ENCODE measurements around the gene HERC2. TPM values are rescaled to one million over a fixed set of nuclear protein-coding genes. Genes with fewer than 3 reads are reported as not detected.

HERC2 gene
- total and polyA plus RNA-seq, 2 of the 13 experiments (the other 11 are each of a cell fraction or from before 2014, with no cell fraction given) = 17.6 to 24.8 TPM

- TF ChIP-seq NONO (IDR thresholded peaks at IDR 0.05) (no peak), NONO (CRISPR knock-in tag; conservative IDR thresholded peaks at IDR 0.05) (no peak), FIP1L1 (IDR thresholded peaks at IDR 0.05; ENCODE audit: borderline replicate concordance, insufficient read depth, low read depth, low read length) (no peak), ZNF414 (CRISPR knock-in tag; IDR thresholded peaks at IDR 0.05) (no peak), ZNF446 (CRISPR knock-in tag; IDR thresholded peaks at IDR 0.05) (no peak)
Measured at GRCh38 chr15:28116521-28117431, 205.2 kb downstream of the HERC2 start (continued).

- H3K9ac ChIP-seq (ENCODE audit: insufficient read depth, low read depth, low read length) = no peak overlapping the region
- H3K36me3 ChIP-seq (replicated peaks in 1 of 2; ENCODE audit: control insufficient read depth in 1 of 2, insufficient read depth in 2 of 2, low read length in 2 of 2) = peaks cover 19 to 72% of the 10 kb centered on the region in 2 experiments; a peak in 4 of 5 replicates
- in situ Hi-C loops (cut with HindIII; ENCODE audit: extremely low pct_ligation_motif_present, low pct_unique_long_range_greater_than_20kb) = no loop called here
- no peaks in the 10 kb centered on the region for H3K4me1 ChIP-seq (ENCODE audit: insufficient read depth, low read length)
- POLR2A ChIA-PET = no interaction called here
- H2AFZ ChIP-seq (ENCODE audit: low read length) = no peak overlapping the region
- H3K9me3 ChIP-seq (ENCODE audit: low read length) = no peaks in the 10 kb centered on the region
- H3K79me2 ChIP-seq (ENCODE audit: insufficient read depth, low read length) = no peaks in the 10 kb centered on the region
- H3K27ac ChIP-seq (ENCODE audit: extremely low read length, insufficient read depth, low read length) = no peak overlapping the region
- CTCF ChIA-PET (ENCODE audit: low intra/inter-chr PET ratio, low total read pairs) = no interaction called here
- BruUV-seq (replicated peaks) = no TSS peak
- H3K27me3 ChIP-seq (ENCODE audit: control insufficient read depth in 1 of 2, insufficient read depth in 2 of 2, low read length in 2 of 2) = no peaks in the 10 kb centered on the region
- H4K20me1 ChIP-seq (ENCODE audit: insufficient read depth, low read length) = no peaks in the 10 kb centered on the region
- ATAC-seq = no peak
- no peak overlapping the region for H3K4me3 ChIP-seq (replicated peaks in 1 of 3; ENCODE audit: insufficient read depth in 1 of 3, low read depth in 2 of 3, low read length in 3 of 3)
- intact Hi-C loops (cut with micrococcal nuclease; ENCODE audit: unreplicated experiment) = no loop called here
- WGBS (ENCODE audit: low lambda C conversion rate) = 90% methylated on average over 12 of the region's 13 CpGs
- no peak for TF ChIP-seq FOXO4 (CRISPR knock-in tag; conservative IDR thresholded peaks at IDR 0.05)
- TF ChIP-seq NRL (CRISPR knock-in tag; IDR thresholded peaks at IDR 0.05; ENCODE audit: borderline replicate concordance) = no peak
- TF ChIP-seq ZNF280D (CRISPR knock-in tag; IDR thresholded peaks at IDR 0.05) = no peak
- no peak for TF ChIP-seq TEAD2 (CRISPR knock-in tag; IDR thresholded peaks at IDR 0.05)
- no peak for TF ChIP-seq ZNF672 (CRISPR knock-in tag; IDR thresholded peaks at IDR 0.05)
- no peak for TF ChIP-seq ZNF678 (CRISPR knock-in tag; IDR thresholded peaks at IDR 0.05)
- no peak for TF ChIP-seq ZMYM2 (CRISPR knock-in tag; IDR thresholded peaks at IDR 0.05)
- no peak for DNase-seq (ENCODE audit: low spot score)
- no peak for FAIRE-seq
- H3K4me2 ChIP-seq (ENCODE audit: low read depth, low read length) = no peak overlapping the region
Measured at GRCh38 chr15:28115871-28116270, 206.1 kb downstream of the HERC2 start.

Data from HepG2 (cell line).